Astrocyte (in vitro differentiated cells and primary cell): Measurements from ENCODE around the gene TMOD3. TPM values are rescaled to one million over a fixed set of nuclear protein-coding genes. Genes with fewer than 3 reads are reported as not detected.

ENCODE experiments used
- DNase-seq: peaks from one replicate; pipeline ENCODE4 v3.0.0-alpha.2; 2010; ENCODE audit warnings: low read depth
- FAIRE-seq: peaks from 2 replicates; lab custom pipeline; 2011; peaks lifted over from hg19 to GRCh38; lab: Jason Lieb, UNC
- H2AFZ ChIP-seq: 2 replicates; pipeline ENCODE4 v1.6.0; 2012; ENCODE audit warnings: low read depth, low read length, inconsistent platforms
- H3K27ac ChIP-seq: 2 replicates; pipeline ENCODE4 v1.5.1; 2011; ENCODE audit warnings: low read depth, low read length, inconsistent platforms
- H3K27me3 ChIP-seq: 2 replicates; pipeline ENCODE4 v1.6.0; 2011; ENCODE audit warnings: low read length, inconsistent platforms; ENCODE audit not compliant: insufficient read depth
- H3K36me3 ChIP-seq: 2 replicates; pipeline ENCODE4 v1.5.1; 2011; ENCODE audit warnings: low read length, inconsistent platforms; ENCODE audit not compliant: insufficient read depth
- H3K4me1 ChIP-seq: 2 replicates; pipeline ENCODE4 v1.5.1; 2011; ENCODE audit warnings: low read length, inconsistent platforms; ENCODE audit not compliant: insufficient read depth
- H3K4me2 ChIP-seq: 2 replicates; pipeline ENCODE4 v1.6.0; 2012; ENCODE audit warnings: low read length, inconsistent platforms
- H3K4me3 ChIP-seq: 2 replicates; pipeline ENCODE4 v1.5.1; 2011; ENCODE audit warnings: low read depth, mild to moderate bottlenecking, low read length, inconsistent platforms; ENCODE audit not compliant: insufficient read depth
- H3K79me2 ChIP-seq: 2 replicates; pipeline ENCODE4 v1.6.0; 2012; ENCODE audit warnings: mild to moderate bottlenecking, low read length, inconsistent platforms; ENCODE audit not compliant: insufficient read depth
- H3K9ac ChIP-seq: 2 replicates; pipeline ENCODE4 v1.6.0; 2012; ENCODE audit warnings: mild to moderate bottlenecking, low read length, inconsistent platforms
- H3K9me3 ChIP-seq: 2 replicates; pipeline ENCODE4 v1.5.1; 2012; ENCODE audit warnings: low read depth, mild to moderate bottlenecking, low read length, inconsistent platforms; ENCODE audit not compliant: insufficient read depth
- H4K20me1 ChIP-seq: 2 replicates; pipeline ENCODE4 v1.6.0; 2012; ENCODE audit warnings: low read length, inconsistent platforms; ENCODE audit not compliant: insufficient read depth
- H3K27ac Mint-ChIP-seq: one replicate; pipeline ENCODE4 v1.8.0; 2021; ENCODE audit warnings: mild to moderate bottlenecking, mixed read lengths; ENCODE audit not compliant: unreplicated experiment
- H3K27me3 Mint-ChIP-seq: one replicate; pipeline ENCODE4 v1.8.0; 2021; ENCODE audit warnings: low read depth, mixed read lengths; ENCODE audit not compliant: unreplicated experiment
- H3K36me3 Mint-ChIP-seq: one replicate; pipeline ENCODE4 v1.8.0; 2021; ENCODE audit warnings: low read depth, mixed read lengths; ENCODE audit not compliant: unreplicated experiment
- H3K4me1 Mint-ChIP-seq: one replicate; pipeline ENCODE4 v1.8.0; 2021; ENCODE audit warnings: low read depth, mixed read lengths; ENCODE audit not compliant: unreplicated experiment
- H3K4me3 Mint-ChIP-seq: one replicate; pipeline ENCODE4 v1.8.0; 2021; ENCODE audit warnings: mild to moderate bottlenecking, moderate library complexity, mixed read lengths; ENCODE audit not compliant: unreplicated experiment
- H3K9me3 Mint-ChIP-seq: one replicate; pipeline ENCODE4 v1.8.0; 2021; ENCODE audit warnings: mild to moderate bottlenecking, mixed read lengths; ENCODE audit not compliant: unreplicated experiment
- CTCF ChIP-seq: IDR thresholded peaks from 2 replicates; pipeline ENCODE4 v1.5.1; 2011; ENCODE audit warnings: low read depth, mild to moderate bottlenecking, inconsistent platforms, low read length, moderate library complexity; ENCODE audit not compliant: insufficient read depth
- EZH2 ChIP-seq: IDR thresholded peaks from 2 replicates; pipeline ENCODE4 v1.6.1; 2012; ENCODE audit warnings: mild to moderate bottlenecking, low read length, inconsistent platforms; ENCODE audit not compliant: insufficient read depth
- total RNA-seq: library from RNA; stranded (reverse); gene quantifications from 2 replicates; pipeline ENCODE4 v1.2.1, GENCODE V29; 2021

Gene TMOD3
- total RNA-seq, 1 donor from 2014 or later, result 65.2 TPM

- Histone ChIP-seq H3K4me3 (no peak overlapping the region), H3K9ac (peak overlapping the region; percentile 23), H3K36me3 (no peaks in the 10 kb centered on the region), H3K9me3 (no peaks in the 10 kb centered on the region), H3K4me1 (peaks cover 48% of the 10 kb centered on the region), H3K27me3 (no peaks in the 10 kb centered on the region), H3K4me2 (peak overlapping the region; percentile 57), H3K79me2 (peaks cover 93% of the 10 kb centered on the region), H2AFZ (no peak overlapping the region), H3K27ac (peak overlapping the region; percentile 28), H4K20me1 (peaks cover 81% of the 10 kb centered on the region)
- Mint-ChIP-seq H3K27ac (peak overlapping the region; percentile 37), H3K4me3 (peak overlapping the region; percentile 25), H3K4me1 (peaks cover 46% of the 10 kb centered on the region), H3K9me3 (no peaks in the 10 kb centered on the region), H3K27me3 (no peaks in the 10 kb centered on the region), H3K36me3 (no peaks in the 10 kb centered on the region)
- TF ChIP-seq EZH2 (no peak), CTCF (no peak)
- FAIRE-seq (no peak), DNase-seq (peak; percentile 71)
These were observed 13.6 kb downstream of the TMOD3 start for GRCh38 chr15:51842852-51843737.

- H3K4me1 ChIP-seq, result peaks cover 47% of the 10 kb centered on the region
- peak overlapping the region; percentile 81 for H3K27ac ChIP-seq
- DNase-seq, result no peak
- peak overlapping the region; percentile 7 for H3K9ac ChIP-seq
- H3K4me3 ChIP-seq, result no peak overlapping the region
- FAIRE-seq, result no peak
- H3K36me3 Mint-ChIP-seq, result peaks cover 4% of the 10 kb centered on the region
- peaks cover 43% of the 10 kb centered on the region for H3K4me1 Mint-ChIP-seq
- peaks cover 79% of the 10 kb centered on the region for H4K20me1 ChIP-seq
- H3K9me3 ChIP-seq, result no peaks in the 10 kb centered on the region
- H3K4me3 Mint-ChIP-seq, result no peak overlapping the region
- TF ChIP-seq EZH2 (no peak), CTCF (no peak)
- peak overlapping the region; percentile 28 for H3K4me2 ChIP-seq
- no peaks in the 10 kb centered on the region for H3K27me3 Mint-ChIP-seq
- no peaks in the 10 kb centered on the region for H3K36me3 ChIP-seq
- no peaks in the 10 kb centered on the region for H3K27me3 ChIP-seq
- no peak overlapping the region for H2AFZ ChIP-seq
- no peaks in the 10 kb centered on the region for H3K9me3 Mint-ChIP-seq
- peaks cover 93% of the 10 kb centered on the region for H3K79me2 ChIP-seq
- peak overlapping the region; percentile 51 for H3K27ac Mint-ChIP-seq
These were observed 15.4 kb downstream of the TMOD3 start for GRCh38 chr15:51844747-51845426.
